HCT116 (cell line): ENCODE results near the gene TCEA2. TPM values are rescaled to one million over a fixed set of nuclear protein-coding genes. Genes with fewer than 3 reads are reported as not detected.

ENCODE experiments used
- ATAC-seq: fragments of 200-7000 bp; cut with Tn5 transposase; 2 replicates; pipeline ENCODE4 v1.9.1; 2020; ENCODE audit warnings: mild to moderate bottlenecking, moderate library complexity
- BruUV-seq: library from RNA; stranded (reverse); fragments of 400-500 nt; replicated peaks from 2 replicates; lab custom pipeline; 2021; lab: Mats Ljungman, UMichigan
- CTCF ChIA-PET: fragments of 300-600 bp; sonication (Branson Sonifier 250); formaldehyde crosslinking; loops from one replicate; lab custom pipeline; 2021; ENCODE audit warnings: antibody characterized with exemption; lab: Charles Lee
- POLR2A ChIA-PET: fragments of 300-600, 350-600 bp; sonication (Branson Sonifier 250); formaldehyde crosslinking; loops from one replicate; lab custom pipeline; 2021; ENCODE audit warnings: antibody characterized with exemption; lab: Charles Lee
- RAD21 ChIA-PET, 2 experiments: fragments of 300-600 bp; sonication (Branson Sonifier 250); formaldehyde crosslinking; loops; one replicate each; lab custom pipeline; 2023; ENCODE audit warnings: low total read pairs in 2 of 2; ENCODE audit not compliant: uncharacterized antibody in 2 of 2, unreplicated experiment in 2 of 2, low non-redundant PET in 1 of 2; lab: Charles Lee
- DNase-seq: peaks from one replicate; pipeline ENCODE4 v3.0.0-alpha.2; 2010; ENCODE audit warnings: low read depth, low spot score
- H2AFZ ChIP-seq: fragments of 200-600 bp; shearing (Covaris generic), sonication (generic); 2 replicates; pipeline ENCODE4 v1.6.1; 2017; ENCODE audit warnings: low read depth, mixed run types, mixed read lengths, antibody characterized with exemption, low read length; ENCODE audit not compliant: poor library complexity, severe bottlenecking
- H3K27ac ChIP-seq: 2 replicates; pipeline ENCODE4 v1.5.1; 2012; ENCODE audit warnings: low read depth, low read length
- H3K27me3 ChIP-seq: fragments of 200-600 bp; sonication (generic); 2 replicates; pipeline ENCODE4 v1.6.1; 2016; ENCODE audit warnings: mixed run types, low read length, mixed read lengths; ENCODE audit not compliant: insufficient read depth
- H3K36me3 ChIP-seq, 2 experiments: fragments of 200-500 bp in 1 of 2; fragments of 200-600 bp in 1 of 2; sonication (Bioruptor generic) in 1 of 2; sonication (generic) in 1 of 2; 2 replicates each; pipeline versions ENCODE4 v1.5.1 to v1.6.1; 2014 to 2016; ENCODE audit warnings: low read length in 2 of 2, inconsistent platforms in 1 of 2, mixed read lengths in 1 of 2, mixed run types in 1 of 2; ENCODE audit not compliant: insufficient read depth in 2 of 2, control insufficient read depth in 1 of 2
- H3K4me1 ChIP-seq, 2 experiments: fragments of 200-600 bp in 1 of 2; sonication (generic) in 1 of 2; 2 replicates each; pipeline versions ENCODE4 v1.5.1 to v1.6.1; 2012 to 2017; ENCODE audit warnings: low read length in 2 of 2, inconsistent platforms in 1 of 2, mild to moderate bottlenecking in 1 of 2, mixed read lengths in 1 of 2, mixed run types in 1 of 2, moderate library complexity in 1 of 2; ENCODE audit not compliant: insufficient read depth in 2 of 2, control insufficient read depth in 1 of 2
- H3K4me2 ChIP-seq: fragments of 200-600 bp; sonication (generic); 2 replicates; pipeline ENCODE4 v1.6.1; 2017; ENCODE audit warnings: mixed run types, low read length, mixed read lengths
- H3K4me3 ChIP-seq, 2 experiments: fragments of 200-600 bp in 1 of 2; sonication (generic) in 1 of 2; replicated peaks in 1 of 2; 2 replicates each; pipeline ENCODE4 v1.5.1; 2011 to 2016; ENCODE audit warnings: low read length in 2 of 2, control low read depth in 1 of 2, low read depth in 1 of 2, mild to moderate bottlenecking in 1 of 2, mixed read lengths in 1 of 2, mixed run types in 1 of 2
- H3K79me2 ChIP-seq: fragments of 200-600 bp; sonication (generic); 2 replicates; pipeline ENCODE4 v1.6.1; 2017; ENCODE audit warnings: mild to moderate bottlenecking, mixed run types, low read length, moderate library complexity, mixed read lengths; ENCODE audit not compliant: insufficient read depth
- H3K9ac ChIP-seq: fragments of 200-600 bp; sonication (generic); 2 replicates; pipeline ENCODE4 v1.6.1; 2016; ENCODE audit warnings: low read length, mixed read lengths
- H3K9me2 ChIP-seq: fragments of 200-600 bp; sonication (generic), shearing (Covaris generic); 2 replicates; pipeline ENCODE4 v1.6.1; 2017; ENCODE audit warnings: mixed run types, mild to moderate bottlenecking, moderate library complexity; ENCODE audit not compliant: insufficient read depth
- H3K9me3 ChIP-seq, 2 experiments: fragments of 200-500 bp in 1 of 2; fragments of 200-600 bp in 1 of 2; sonication (Bioruptor generic) in 1 of 2; sonication (generic) in 1 of 2; 2 replicates each; pipeline ENCODE4 v1.6.1; 2014 to 2017; ENCODE audit warnings: low read length in 2 of 2, mixed read lengths in 2 of 2, inconsistent platforms in 1 of 2, low read depth in 1 of 2, mild to moderate bottlenecking in 1 of 2, mixed run types in 1 of 2, moderate library complexity in 1 of 2; ENCODE audit not compliant: control insufficient read depth in 1 of 2, insufficient read depth in 1 of 2
- H4K20me1 ChIP-seq: fragments of 200-600 bp; sonication (generic), shearing (Covaris generic); 2 replicates; pipeline ENCODE4 v1.6.1; 2017; ENCODE audit warnings: mixed run types, mild to moderate bottlenecking, moderate library complexity; ENCODE audit not compliant: insufficient read depth
- CBX3 ChIP-seq: IDR thresholded peaks from 2 replicates; pipeline ENCODE4 v1.6.1; 2012; ENCODE audit warnings: low read depth
- EGR1 ChIP-seq: IDR thresholded peaks from 2 replicates; pipeline ENCODE4 v1.6.1; 2012; ENCODE audit warnings: low read depth
- ELF1 ChIP-seq: IDR thresholded peaks from 2 replicates; pipeline ENCODE4 v1.6.1; 2012; ENCODE audit warnings: low read depth, borderline replicate concordance
- EZH2 ChIP-seq: fragments of 200-600 bp; sonication (generic); IDR thresholded peaks from 2 replicates; pipeline ENCODE4 v1.6.1; 2017; ENCODE audit warnings: antibody characterized with exemption, mixed run types
- JUND ChIP-seq: IDR thresholded peaks from 2 replicates; pipeline ENCODE4 v1.6.1; 2012
- POLR2A ChIP-seq: IDR thresholded peaks from 2 replicates; pipeline ENCODE4 v1.7.0; 2011; ENCODE audit warnings: borderline replicate concordance; ENCODE audit not compliant: insufficient read depth, insufficient read length; ENCODE audit errors: extremely low read depth
- POLR2AphosphoS5 ChIP-seq: IDR thresholded peaks from 2 replicates; pipeline ENCODE4 v1.6.1; 2011; ENCODE audit warnings: mild to moderate bottlenecking, low read depth, low read length, moderate library complexity
- RAD21 ChIP-seq: IDR thresholded peaks from 2 replicates; pipeline ENCODE4 v1.6.1; 2012; ENCODE audit warnings: low read depth, mild to moderate bottlenecking
- SIN3A ChIP-seq: IDR thresholded peaks from 2 replicates; pipeline ENCODE4 v1.6.1; 2012; ENCODE audit warnings: low read depth
- SP1 ChIP-seq: IDR thresholded peaks from 2 replicates; pipeline ENCODE4 v1.6.1; 2012; ENCODE audit warnings: low read depth
- SRF ChIP-seq: IDR thresholded peaks from 2 replicates; pipeline ENCODE4 v1.6.1; 2012; ENCODE audit warnings: low read depth
- TCF7L2 ChIP-seq: IDR thresholded peaks from 2 replicates; pipeline ENCODE4 v1.7.0; 2011; ENCODE audit warnings: borderline replicate concordance, inconsistent platforms; ENCODE audit not compliant: insufficient read depth, insufficient read length; ENCODE audit errors: extremely low read depth
- YY1 ChIP-seq: IDR thresholded peaks from 2 replicates; pipeline ENCODE4 v1.6.1; 2011; ENCODE audit warnings: low read length, low read depth, moderate library complexity, mild to moderate bottlenecking; ENCODE audit not compliant: insufficient replicate concordance; ENCODE audit errors: extremely low read depth
- ZNF274 ChIP-seq: fragments of 200-500 bp; sonication (Bioruptor generic); IDR thresholded peaks from 2 replicates; pipeline ENCODE4 v1.6.1; 2014; ENCODE audit warnings: mild to moderate bottlenecking, low read depth, low read length, inconsistent platforms
- intact Hi-C: fragments of 100-400 bp; cut with micrococcal nuclease; formaldehyde crosslinking; loops from 2 replicates; pipeline ENCODE4 v1.10.0; 2022
- total RNA-seq: library from RNA; stranded (reverse); gene quantifications from one replicate; pipeline ENCODE4 v1.2.1, GENCODE V29; 2021; ENCODE audit not compliant: unreplicated experiment
- TF ChIP-seq, protein P1 (sequence below): IDR thresholded peaks from 2 replicates; pipeline ENCODE4 v1.6.1; 2012
- TF ChIP-seq, protein P2 (sequence below): IDR thresholded peaks from 2 replicates; pipeline ENCODE4 v1.6.1; 2011; ENCODE audit warnings: mild to moderate bottlenecking, low read length, moderate library complexity; ENCODE audit not compliant: insufficient replicate concordance; ENCODE audit errors: extremely low read depth
- TF ChIP-seq, protein P3 (sequence below): IDR thresholded peaks from 2 replicates; pipeline ENCODE4 v1.6.1; 2012

The TCEA2 gene
- total RNA-seq, 1 experiment from 2014 or later: 29.7 TPM

DNA sequence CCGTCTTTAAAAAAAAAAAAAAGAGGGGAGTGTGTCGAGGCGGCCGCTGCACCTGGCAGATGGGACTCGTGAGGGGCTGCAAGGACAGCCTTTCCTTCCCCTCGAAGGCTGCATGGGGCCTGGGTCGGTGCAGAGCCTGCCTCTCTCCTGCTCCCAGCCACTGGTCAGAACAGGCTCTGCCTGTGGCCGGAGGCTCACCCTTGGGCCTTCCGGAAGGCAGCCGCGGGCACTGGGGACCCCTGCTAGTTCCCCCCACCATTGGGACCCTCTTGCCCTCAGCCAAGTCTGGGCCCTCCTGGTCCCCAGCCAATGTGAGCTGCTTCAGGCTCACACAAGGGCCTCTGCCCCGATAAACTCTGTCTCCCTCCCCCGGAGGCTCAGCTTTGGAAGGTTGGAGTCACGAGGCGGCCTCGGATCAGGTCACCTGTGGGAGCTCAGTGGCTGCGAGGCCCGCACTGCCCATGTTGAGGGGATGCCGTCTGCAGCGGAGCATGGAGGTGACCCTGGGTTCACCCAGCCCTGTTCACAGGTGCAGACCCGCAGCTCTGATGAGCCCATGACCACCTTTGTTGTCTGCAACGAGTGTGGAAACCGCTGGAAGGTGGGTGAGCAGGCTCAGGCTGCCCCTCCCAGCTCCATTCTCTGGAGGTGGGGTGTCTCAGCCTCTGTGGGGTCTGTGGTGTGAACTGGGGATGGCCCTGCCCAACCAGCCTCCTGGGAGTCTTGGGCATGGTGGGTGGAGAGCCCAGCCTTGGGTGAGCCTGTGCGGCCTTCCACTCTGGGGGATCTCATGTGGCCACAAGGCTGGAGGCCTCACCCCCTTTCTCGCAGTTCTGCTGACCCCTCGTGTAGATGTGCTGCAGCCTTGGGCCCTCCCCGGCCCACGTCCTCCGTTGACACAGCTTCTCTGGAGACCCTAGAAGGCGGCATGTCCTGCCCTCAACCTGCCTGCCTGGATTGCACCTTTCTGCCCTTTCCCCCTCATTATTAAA is 8.6 kb downstream of the TCEA2 start:
- Histone ChIP-seq H4K20me1 (no peaks in the 10 kb centered on the region), H3K4me3 (no peak overlapping the region), H3K4me1 (peaks cover 9 to 10% of the 10 kb centered on the region in 2 experiments), H3K4me2 (no peak overlapping the region), H3K9ac (no peak overlapping the region), H3K36me3 (no peaks in the 10 kb centered on the region), H3K9me3 (no peaks in the 10 kb centered on the region), H3K9me2 (no peaks in the 10 kb centered on the region), H3K79me2 (no peaks in the 10 kb centered on the region), H3K27me3 (no peaks in the 10 kb centered on the region), H3K27ac (no peak overlapping the region), H2AFZ (no peak overlapping the region)
- ChIA-PET RAD21 (no interaction called here), POLR2A (no interaction called here), CTCF (no interaction called here)
- ATAC-seq (no peak), DNase-seq (no peak)
- no peak for TF ChIP-seq JUND
- TF ChIP-seq EGR1: no peak
- TF ChIP-seq YY1: no peak
- TF ChIP-seq EZH2: no peak
- no peak for TF ChIP-seq ELF1
- TF ChIP-seq ZNF274: no peak
- no peak for TF ChIP-seq POLR2AphosphoS5
- no peak for TF ChIP-seq POLR2A
- no peak for TF ChIP-seq SP1
- intact Hi-C loops: no loop called here
- BruUV-seq: no TSS peak

DNA sequence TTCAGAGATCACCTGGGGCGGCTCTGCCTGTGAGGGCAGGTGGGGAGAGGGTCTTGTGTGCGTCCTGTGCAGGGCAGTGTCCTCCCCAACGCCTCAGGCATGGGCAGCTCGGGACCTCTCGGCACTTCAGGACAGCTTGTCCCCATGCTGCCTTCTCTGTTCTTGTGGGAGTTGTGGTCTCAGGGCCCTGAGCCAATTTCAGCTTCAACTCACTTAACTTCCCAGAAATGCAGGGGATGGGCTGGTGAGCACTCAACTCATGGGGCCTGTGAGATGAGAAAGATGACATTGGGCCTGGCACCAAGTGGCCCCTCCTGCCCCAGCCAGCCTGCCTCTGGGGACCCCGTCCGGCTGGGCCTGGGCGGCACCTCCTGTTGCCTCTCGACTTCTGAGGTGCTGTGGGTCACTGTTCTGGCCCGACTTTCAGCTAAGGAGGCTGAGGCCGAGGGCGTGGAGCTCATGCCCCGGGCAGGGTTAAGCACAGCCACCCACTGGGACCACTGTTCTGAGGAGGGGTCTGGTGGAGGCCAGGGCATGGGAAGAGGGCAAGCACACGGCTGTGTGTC is 9.6 kb downstream of the TCEA2 start:
- no peak for DNase-seq
- TF ChIP-seq SRF (no peak), POLR2AphosphoS5 (no peak), EGR1 (no peak), RAD21 (no peak), TCF7L2 (no peak), CBX3 (no peak), SIN3A (no peak), YY1 (no peak)
- TF ChIP-seq, protein P1, sequence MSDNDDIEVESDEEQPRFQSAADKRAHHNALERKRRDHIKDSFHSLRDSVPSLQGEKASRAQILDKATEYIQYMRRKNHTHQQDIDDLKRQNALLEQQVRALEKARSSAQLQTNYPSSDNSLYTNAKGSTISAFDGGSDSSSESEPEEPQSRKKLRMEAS: no peak
- TF ChIP-seq, protein P2, sequence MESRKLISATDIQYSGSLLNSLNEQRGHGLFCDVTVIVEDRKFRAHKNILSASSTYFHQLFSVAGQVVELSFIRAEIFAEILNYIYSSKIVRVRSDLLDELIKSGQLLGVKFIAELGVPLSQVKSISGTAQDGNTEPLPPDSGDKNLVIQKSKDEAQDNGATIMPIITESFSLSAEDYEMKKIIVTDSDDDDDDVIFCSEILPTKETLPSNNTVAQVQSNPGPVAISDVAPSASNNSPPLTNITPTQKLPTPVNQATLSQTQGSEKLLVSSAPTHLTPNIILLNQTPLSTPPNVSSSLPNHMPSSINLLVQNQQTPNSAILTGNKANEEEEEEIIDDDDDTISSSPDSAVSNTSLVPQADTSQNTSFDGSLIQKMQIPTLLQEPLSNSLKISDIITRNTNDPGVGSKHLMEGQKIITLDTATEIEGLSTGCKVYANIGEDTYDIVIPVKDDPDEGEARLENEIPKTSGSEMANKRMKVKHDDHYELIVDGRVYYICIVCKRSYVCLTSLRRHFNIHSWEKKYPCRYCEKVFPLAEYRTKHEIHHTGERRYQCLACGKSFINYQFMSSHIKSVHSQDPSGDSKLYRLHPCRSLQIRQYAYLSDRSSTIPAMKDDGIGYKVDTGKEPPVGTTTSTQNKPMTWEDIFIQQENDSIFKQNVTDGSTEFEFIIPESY: no peak
- TF ChIP-seq, protein P3, sequence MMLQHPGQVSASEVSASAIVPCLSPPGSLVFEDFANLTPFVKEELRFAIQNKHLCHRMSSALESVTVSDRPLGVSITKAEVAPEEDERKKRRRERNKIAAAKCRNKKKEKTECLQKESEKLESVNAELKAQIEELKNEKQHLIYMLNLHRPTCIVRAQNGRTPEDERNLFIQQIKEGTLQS: no peak

More for the DNA sequence above, 9.6 kb downstream of the TCEA2 start:
- Histone ChIP-seq H3K4me3 (no peak overlapping the region), H3K9me3 (no peaks in the 10 kb centered on the region), H3K4me1 (peaks cover 0 to under 1% of the 10 kb centered on the region in 2 experiments; a peak in 3 of 4 replicates), H4K20me1 (no peaks in the 10 kb centered on the region), H3K4me2 (no peak overlapping the region), H3K9me2 (no peaks in the 10 kb centered on the region), H3K9ac (no peak overlapping the region), H2AFZ (no peak overlapping the region), H3K36me3 (no peaks in the 10 kb centered on the region), H3K79me2 (no peaks in the 10 kb centered on the region), H3K27ac (no peak overlapping the region; the same call in 1 of the 2 replicates), H3K27me3 (no peaks in the 10 kb centered on the region)
- BruUV-seq: no TSS peak
- ATAC-seq: no peak
- ChIA-PET POLR2A (no interaction called here), RAD21 (no interaction called here), CTCF (no interaction called here)
- intact Hi-C loops: no loop called here
